NB4 (cell line): ENCODE data around the gene SEPTIN8.

Experiments used
- MYC ChIP-seq: IDR thresholded peaks from 2 replicates; pipeline ENCODE4 v1.6.1; 2011; ENCODE audit warnings: low read depth, low read length
- POLR2A ChIP-seq: IDR thresholded peaks from 2 replicates; pipeline ENCODE4 v1.6.1; 2011; ENCODE audit warnings: mild to moderate bottlenecking; ENCODE audit not compliant: insufficient read length; ENCODE audit errors: extremely low read depth
- TF ChIP-seq, protein P1 (sequence below): IDR thresholded peaks from one replicate; pipeline ENCODE4 v1.5.1; 2012; ENCODE audit warnings: low read depth, low read length
- TF ChIP-seq, protein P2 (sequence below): IDR thresholded peaks from 2 replicates; pipeline ENCODE4 v1.6.1; 2011; ENCODE audit warnings: low read depth, low read length

DNA sequence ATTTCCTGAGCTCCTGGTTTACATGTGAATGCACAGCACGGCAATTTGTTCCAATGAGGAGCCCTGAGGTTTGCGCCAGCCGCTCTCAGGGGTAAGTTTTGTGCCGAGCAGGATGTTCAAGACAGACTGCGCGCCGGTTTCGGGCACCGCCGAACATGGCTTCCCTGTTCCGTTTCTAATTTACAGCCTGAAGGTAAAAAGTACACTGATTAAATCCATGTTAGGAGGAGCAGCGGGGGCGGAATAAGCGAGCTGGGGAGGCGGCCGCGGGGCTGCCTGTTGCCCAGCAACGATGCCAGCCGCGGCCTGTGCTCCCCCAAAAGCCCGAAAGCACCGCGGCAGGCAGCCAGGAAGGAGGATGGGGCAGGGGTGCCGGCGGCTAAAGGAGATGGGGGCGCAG, 42.4 kb upstream of the SEPTIN8 start:
- no peak for TF ChIP-seq POLR2A
- TF ChIP-seq, protein P1, sequence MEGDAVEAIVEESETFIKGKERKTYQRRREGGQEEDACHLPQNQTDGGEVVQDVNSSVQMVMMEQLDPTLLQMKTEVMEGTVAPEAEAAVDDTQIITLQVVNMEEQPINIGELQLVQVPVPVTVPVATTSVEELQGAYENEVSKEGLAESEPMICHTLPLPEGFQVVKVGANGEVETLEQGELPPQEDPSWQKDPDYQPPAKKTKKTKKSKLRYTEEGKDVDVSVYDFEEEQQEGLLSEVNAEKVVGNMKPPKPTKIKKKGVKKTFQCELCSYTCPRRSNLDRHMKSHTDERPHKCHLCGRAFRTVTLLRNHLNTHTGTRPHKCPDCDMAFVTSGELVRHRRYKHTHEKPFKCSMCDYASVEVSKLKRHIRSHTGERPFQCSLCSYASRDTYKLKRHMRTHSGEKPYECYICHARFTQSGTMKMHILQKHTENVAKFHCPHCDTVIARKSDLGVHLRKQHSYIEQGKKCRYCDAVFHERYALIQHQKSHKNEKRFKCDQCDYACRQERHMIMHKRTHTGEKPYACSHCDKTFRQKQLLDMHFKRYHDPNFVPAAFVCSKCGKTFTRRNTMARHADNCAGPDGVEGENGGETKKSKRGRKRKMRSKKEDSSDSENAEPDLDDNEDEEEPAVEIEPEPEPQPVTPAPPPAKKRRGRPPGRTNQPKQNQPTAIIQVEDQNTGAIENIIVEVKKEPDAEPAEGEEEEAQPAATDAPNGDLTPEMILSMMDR = no peak
- TF ChIP-seq MYC = no peak
- TF ChIP-seq, protein P2, sequence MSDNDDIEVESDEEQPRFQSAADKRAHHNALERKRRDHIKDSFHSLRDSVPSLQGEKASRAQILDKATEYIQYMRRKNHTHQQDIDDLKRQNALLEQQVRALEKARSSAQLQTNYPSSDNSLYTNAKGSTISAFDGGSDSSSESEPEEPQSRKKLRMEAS = no peak
